HCT116 (cell line): ENCODE measurements around the gene CWC27.

Experiments
- ATF3 ChIP-seq: IDR thresholded peaks from 2 replicates; pipeline ENCODE4 v1.6.1; 2012
- CTCF ChIP-seq, 3 experiments: fragments of 200-600 bp in 1 of 3; sonication (generic) in 1 of 3; IDR thresholded peaks in 2 of 3; conservative IDR thresholded peaks in 1 of 3; 2 replicates each; pipeline ENCODE4 v1.5.1; 2012 to 2017; ENCODE audit warnings: low read depth in 2 of 3, low read length in 2 of 3, antibody characterized with exemption in 1 of 3, borderline replicate concordance in 1 of 3, control low read depth in 1 of 3, mild to moderate bottlenecking in 1 of 3, mixed read lengths in 1 of 3, mixed run types in 1 of 3, moderate library complexity in 1 of 3; ENCODE audit not compliant: insufficient read depth in 1 of 3
- EZH2 ChIP-seq: fragments of 200-600 bp; sonication (generic); IDR thresholded peaks from 2 replicates; pipeline ENCODE4 v1.6.1; 2017; ENCODE audit warnings: antibody characterized with exemption, mixed run types
- EZH2phosphoT487 ChIP-seq: fragments of 200-600 bp; IDR thresholded peaks from 2 replicates; pipeline ENCODE4 v1.6.1; 2018; ENCODE audit warnings: antibody characterized with exemption, borderline replicate concordance
- FOSL1 ChIP-seq: IDR thresholded peaks from 2 replicates; pipeline ENCODE4 v1.6.1; 2012; ENCODE audit warnings: low read depth
- JUND ChIP-seq: IDR thresholded peaks from 2 replicates; pipeline ENCODE4 v1.6.1; 2012
- MAX ChIP-seq: IDR thresholded peaks from 2 replicates; pipeline ENCODE4 v1.6.1; 2012
- POLR2A ChIP-seq: IDR thresholded peaks from 2 replicates; pipeline ENCODE4 v1.7.0; 2011; ENCODE audit warnings: borderline replicate concordance; ENCODE audit not compliant: insufficient read depth, insufficient read length; ENCODE audit errors: extremely low read depth
- RAD21 ChIP-seq: IDR thresholded peaks from 2 replicates; pipeline ENCODE4 v1.6.1; 2012; ENCODE audit warnings: low read depth, mild to moderate bottlenecking
- ZFX ChIP-seq: fragments of 450-650 bp; IDR thresholded peaks from 2 replicates; pipeline ENCODE4 v1.6.1; 2017

GRCh38 chr5:64827703-64828102 lies 59.0 kb downstream of the CWC27 start:
- TF ChIP-seq CTCF (IDR thresholded peaks at IDR 0.05 in 2 of 3, conservative IDR thresholded peaks at IDR 0.05 in 1 of 3; ENCODE audit: borderline replicate concordance in 1 of 3, insufficient read depth in 1 of 3, low read depth in 2 of 3, low read length in 2 of 3), result no peak
- TF ChIP-seq POLR2A, result no peak
- TF ChIP-seq EZH2phosphoT487, result no peak
- no peak for TF ChIP-seq EZH2
- no peak for TF ChIP-seq JUND
- TF ChIP-seq FOSL1, result no peak
- TF ChIP-seq MAX, result no peak
- TF ChIP-seq ZFX, result no peak
- no peak for TF ChIP-seq ATF3
- TF ChIP-seq RAD21, result no peak
